ENCODE data around the gene TOP3B. TPM values are rescaled to one million over a fixed set of nuclear protein-coding genes. Genes with fewer than 3 reads are reported as not detected.

The TOP3B gene
- total RNA-seq: 21.6 and 22.4 TPM in 2 replicates

GRCh38 chr22:21982338-21982965, at the start of gene TOP3B:
TSS of gene TOP3B (minus strand) at chr22:21982787. CDS start at chr22:21975709, 7,078 bp downstream.

GRCh38 chr22:21952586-21953571, 29.7 kb downstream of the TOP3B start, which contains the start of gene PPM1F:
TSS of gene PPM1F (minus strand) at chr22:21952848. CDS start at chr22:21946048, 6,800 bp downstream.

Other genes with a start within 250 kb of the TOP3B start
- 1.3 and 2.2 TPM in 2 replicates for gene YPEL1, start 247.0 kb downstream of the TOP3B start, total RNA-seq
- gene MAPK1, start 115.1 kb downstream of the TOP3B start, total RNA-seq: 40.9 and 49.6 TPM in 2 replicates
- gene PPM1F, start 29.9 kb downstream of the TOP3B start, total RNA-seq: 25.3 and 26.2 TPM in 2 replicates